ENCODE results near the gene SLTM.
"Not testable (repeated sequence)": the region's sequence is repeated elsewhere in the genome, so short reads cannot be mapped to it uniquely, and the experiment has no call there.

The SLTM gene

DNA sequence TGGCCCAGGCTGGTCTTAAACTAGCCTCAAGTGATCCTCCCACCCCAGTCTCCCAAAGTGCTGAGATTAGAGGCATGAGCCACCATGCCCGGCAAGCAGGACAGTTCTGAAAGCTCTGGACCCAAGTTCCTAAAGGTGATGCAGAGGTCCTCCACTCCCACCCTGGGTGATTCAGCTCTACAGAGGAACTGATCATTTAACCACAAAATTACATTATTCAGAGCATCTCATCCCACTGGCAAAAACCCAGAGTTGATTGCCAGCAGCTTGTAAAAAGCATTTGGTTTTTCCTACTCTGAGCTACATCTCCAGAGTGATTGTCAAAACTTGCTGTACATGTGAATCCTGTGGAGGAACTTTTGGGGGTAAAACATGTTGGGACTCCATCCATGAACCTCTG is 60.2 kb downstream of the SLTM start:
- DNase-seq, result no peak

DNA sequence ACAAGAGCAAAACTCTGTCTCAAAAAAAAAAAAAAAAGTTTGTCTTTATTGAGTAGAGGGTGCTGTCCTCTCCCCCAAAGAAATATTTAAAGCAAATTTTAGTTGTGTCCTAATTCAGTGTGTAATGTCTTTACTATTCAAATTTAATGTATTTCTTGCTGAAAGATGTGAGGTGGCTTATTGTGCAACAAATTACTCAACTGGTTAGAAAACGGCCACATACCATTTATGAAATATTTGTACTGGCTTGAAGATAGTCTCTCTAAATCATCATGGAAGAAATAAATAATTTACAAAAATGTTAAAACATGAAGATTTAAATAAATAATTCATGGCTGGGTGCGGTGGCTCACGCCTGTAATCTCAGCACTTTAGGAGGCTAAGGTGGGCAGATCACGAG is 63.0 kb downstream of the SLTM start:
- no peak for DNase-seq

GRCh38 chr15:58867926-58868325 is 65.6 kb downstream of the SLTM start:
- no peak for DNase-seq

DNA sequence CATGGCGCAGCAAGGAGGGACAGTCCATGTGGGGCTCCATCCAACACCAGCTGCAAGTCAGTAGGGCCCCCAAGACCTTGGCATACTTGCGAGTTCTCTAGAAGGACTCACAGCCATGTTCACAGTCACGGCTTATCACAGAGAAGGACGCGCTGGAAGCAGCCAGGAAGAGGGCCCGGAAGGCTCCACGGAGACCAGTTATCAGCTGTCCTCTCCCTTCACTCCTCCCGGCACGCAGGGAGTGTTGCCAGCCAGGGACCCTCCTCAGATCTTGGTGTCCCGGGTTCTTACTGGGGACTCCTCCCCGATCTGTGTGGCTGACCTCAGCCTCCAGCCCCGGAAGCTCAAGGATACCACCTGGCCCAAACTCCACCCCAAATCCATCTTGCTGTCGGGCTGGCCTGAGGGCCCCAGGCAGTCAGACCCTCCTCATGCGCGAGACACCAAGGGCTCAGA is 68.0 kb downstream of the SLTM start:
- DNase-seq, result peak; percentile 33

DNA sequence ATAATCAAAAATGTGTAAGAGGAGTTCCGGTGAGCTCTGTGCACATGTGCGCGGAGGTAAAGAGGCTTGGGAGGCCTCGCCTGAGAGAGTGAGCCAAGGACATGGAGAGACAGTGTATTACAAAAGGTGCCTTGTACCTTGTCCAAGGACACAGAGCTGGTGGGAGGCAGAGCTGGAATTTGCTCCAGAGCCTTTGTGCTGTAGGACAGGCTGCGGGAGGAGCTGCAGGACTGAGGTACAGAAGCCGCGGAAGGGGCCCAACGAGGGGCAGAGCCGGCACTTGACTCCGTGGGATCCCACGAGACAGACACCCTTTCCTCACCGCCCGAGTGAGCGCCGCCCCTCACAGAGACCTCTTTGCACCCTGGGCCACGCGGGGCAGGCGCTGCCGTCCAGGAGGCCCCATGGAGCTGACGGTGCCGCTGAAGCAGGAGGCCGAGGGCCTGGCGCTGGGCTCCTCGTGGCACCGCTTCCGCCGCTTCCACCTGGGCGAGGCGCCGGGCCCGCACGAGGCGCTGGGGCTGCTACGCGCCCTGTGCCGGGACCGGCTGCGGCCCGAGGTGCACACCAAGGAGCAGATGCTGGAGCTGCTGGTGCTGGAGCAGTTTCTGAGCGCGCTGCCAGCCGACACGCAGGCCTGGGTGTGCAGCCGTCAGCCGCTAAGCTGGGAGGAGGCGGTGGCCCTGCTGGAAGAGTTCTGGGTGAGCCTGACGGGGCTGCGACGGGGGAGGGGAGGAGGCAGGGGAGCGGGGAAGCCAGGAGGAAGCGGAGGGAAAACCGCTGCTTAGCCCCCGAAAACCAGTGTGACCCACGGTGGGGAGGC is 68.7 kb downstream of the SLTM start:
- peak; percentile 56 for DNase-seq

GRCh38 chr15:58862326-58862725 is 71.2 kb downstream of the SLTM start:
- DNase-seq, result no peak

GRCh38 chr15:58856621-58857020 is 76.9 kb downstream of the SLTM start:
- not testable (repeated sequence) for DNase-seq

DNA sequence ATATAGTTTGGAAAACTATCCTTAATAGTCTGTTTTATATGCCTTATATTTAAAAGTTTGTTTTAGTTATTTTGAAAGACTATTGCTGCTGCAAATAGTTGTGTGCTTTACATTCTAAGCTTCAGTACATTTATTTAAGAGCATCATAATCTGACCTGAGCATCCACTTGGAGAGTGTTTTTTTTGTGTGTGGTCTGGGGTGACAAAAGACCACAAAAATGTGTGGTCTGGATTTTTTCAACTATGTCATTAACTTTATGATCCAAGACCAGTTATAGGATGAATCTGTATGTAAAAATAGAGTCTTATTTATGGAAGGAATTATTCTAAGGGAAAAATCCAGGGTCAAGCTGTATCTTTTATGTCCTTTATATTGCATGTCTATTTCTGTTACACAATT is 77.4 kb downstream of the SLTM start:
- DNase-seq, result no peak

- DNase-seq, result no peak
Observed at GRCh38 chr15:58854593-58854992, 78.9 kb downstream of the SLTM start.

DNA sequence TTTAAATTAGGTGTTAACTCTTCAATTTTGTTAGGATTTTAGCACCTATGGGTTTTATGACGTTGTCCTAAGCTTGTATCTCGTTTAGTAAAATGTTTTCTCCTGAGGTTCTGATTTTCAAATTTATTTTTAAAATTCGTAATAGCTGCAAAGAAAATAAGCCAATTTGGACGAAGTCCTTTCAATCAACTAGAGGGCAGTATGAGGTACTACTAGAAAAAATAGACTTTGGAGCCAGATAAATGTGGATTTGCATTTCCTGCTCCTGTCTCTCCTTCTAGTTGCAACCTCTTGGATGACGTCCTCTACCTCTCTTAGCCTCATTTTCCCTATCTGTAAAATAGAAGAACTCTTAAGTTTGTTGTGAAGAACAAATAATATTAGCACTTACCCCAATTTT is 81.1 kb downstream of the SLTM start:
- no peak for DNase-seq

DNA sequence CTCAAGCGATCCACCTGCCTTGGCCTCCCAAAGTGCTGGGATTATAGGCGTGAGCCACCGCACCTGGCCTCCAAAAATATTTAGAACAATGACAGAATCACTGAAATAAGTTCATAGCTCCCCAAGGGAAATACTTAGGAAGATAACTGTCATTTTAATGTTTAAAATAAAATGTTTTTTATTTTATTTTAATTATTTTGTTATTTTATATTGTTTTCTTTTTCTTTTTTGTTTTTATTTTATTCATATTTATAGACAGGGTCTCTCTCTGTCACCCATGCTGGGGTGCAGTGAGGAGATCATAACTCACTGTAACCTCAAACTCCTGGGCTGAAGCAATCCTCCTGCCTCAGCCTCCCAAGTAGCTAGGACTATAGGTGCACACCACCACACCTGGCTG is 82.3 kb downstream of the SLTM start:
- DNase-seq, result not testable (repeated sequence)

DNA sequence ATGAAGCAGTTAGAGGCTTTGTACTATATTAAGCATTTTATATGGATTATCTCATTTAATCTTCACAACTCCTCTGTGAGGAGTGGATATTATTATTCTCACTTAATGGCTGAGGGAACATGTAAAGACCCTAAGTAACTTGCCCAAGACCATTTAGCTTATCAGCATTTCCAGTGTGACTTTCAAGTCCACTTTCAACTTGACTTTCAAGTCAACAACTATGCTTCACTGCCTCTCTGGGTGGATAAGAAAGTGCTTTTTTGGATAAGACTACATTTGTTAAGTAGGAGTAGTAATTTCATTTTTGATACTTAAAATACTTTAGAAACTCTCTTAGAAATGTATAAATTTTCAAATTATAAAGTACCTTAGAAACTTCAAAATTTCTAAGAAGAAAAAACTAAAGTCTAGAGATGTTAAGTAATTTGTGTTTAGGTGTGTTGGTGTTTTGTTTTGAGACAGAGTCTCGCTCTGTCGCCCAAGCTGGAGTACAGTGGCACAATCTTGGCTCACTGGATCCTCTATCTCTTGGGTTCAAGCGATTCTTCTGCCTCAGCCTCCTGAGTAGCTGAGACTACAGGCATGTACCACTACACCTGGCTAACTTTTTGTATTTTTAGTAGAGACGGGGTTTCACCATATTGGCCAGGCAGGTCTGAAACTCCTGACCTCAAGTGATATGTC is 90.6 kb downstream of the SLTM start:
- DNase-seq, result no peak

DNA sequence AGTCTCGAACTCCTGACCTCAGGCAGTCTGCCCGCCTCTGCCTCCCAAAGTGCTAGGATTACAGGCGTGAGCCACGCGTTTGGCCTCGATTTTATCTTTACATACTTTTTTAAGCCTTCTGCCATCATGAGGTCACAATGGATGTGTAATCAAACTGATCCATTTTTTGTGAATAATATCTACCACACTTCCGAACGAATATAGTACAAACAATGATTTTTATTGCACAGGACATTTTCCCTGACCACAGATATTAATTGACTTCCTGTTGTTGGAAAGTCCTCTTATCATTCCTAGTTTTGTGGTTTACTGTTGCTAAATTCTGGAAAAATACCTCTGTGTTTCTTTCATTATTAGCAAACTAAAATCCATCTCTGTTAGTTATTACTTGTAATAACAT is 93.4 kb downstream of the SLTM start:
- no peak for DNase-seq

- no peak for DNase-seq
Observed at GRCh38 chr15:58839485-58839884, 94.0 kb downstream of the SLTM start.

- DNase-seq, result not testable (repeated sequence)
Observed at GRCh38 chr15:58833681-58834426, 99.6 kb downstream of the SLTM start.

DNA sequence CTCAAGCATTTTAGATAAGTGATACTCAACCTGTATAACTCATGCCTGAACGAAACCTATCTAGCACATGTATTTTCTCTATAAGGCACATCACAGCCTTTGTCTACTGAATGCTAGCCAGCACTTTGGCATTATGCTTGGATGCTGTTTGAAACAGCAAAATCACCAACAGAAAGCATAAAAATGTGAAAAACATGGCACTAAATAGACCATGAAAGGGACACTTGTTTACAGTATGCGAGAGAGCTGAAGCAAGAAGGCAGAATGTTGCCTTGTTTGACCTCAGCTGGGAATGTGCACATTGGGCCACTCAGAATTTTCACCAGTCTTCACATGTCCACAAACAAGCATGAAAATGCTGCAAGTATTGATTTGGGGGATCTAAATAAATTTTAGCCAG is 102.9 kb downstream of the SLTM start:
- no peak for DNase-seq

Data from femur (tissue), 1 donor.